ENCODE data around the gene CAP2. TPM values are rescaled to one million over a fixed set of nuclear protein-coding genes. Genes with fewer than 3 reads are reported as not detected.
"Not testable (repeated sequence)": the region's sequence is repeated elsewhere in the genome, so short reads cannot be mapped to it uniquely, and the experiment has no call there.

The CAP2 gene
- total RNA-seq, 1 experiment from 2014 or later: 45.1 TPM

- peak; percentile 32 for DNase-seq (ENCODE audit: low read depth)
Measured at GRCh38 chr6:17432356-17432755, 39.0 kb downstream of the CAP2 start.

GRCh38 chr6:17439243-17439993, 46.0 kb downstream of the CAP2 start:
- DNase-seq (ENCODE audit: low read depth): no peak

- DNase-seq (ENCODE audit: low read depth): not testable (repeated sequence)
Measured at GRCh38 chr6:17440811-17441210, 47.4 kb downstream of the CAP2 start.

- peak; percentile 7 for DNase-seq (ENCODE audit: low read depth)
Measured at GRCh38 chr6:17442196-17442595, 48.8 kb downstream of the CAP2 start.

- DNase-seq (ENCODE audit: low read depth): peak; percentile 8
Measured at GRCh38 chr6:17446713-17447112, 53.3 kb downstream of the CAP2 start.

- DNase-seq (ENCODE audit: low read depth): peak; percentile 37
Measured at GRCh38 chr6:17448165-17448564, 54.8 kb downstream of the CAP2 start.

GRCh38 chr6:17450397-17450796, 57.0 kb downstream of the CAP2 start:
- DNase-seq (ENCODE audit: low read depth): no peak

- DNase-seq (ENCODE audit: low read depth): no peak
Measured at GRCh38 chr6:17450832-17451231, 57.4 kb downstream of the CAP2 start.

- DNase-seq (ENCODE audit: low read depth): no peak
Measured at GRCh38 chr6:17452096-17452495, 58.7 kb downstream of the CAP2 start.

GRCh38 chr6:17454316-17455005, 61.1 kb downstream of the CAP2 start:
- DNase-seq (ENCODE audit: low read depth): no peak

- DNase-seq (ENCODE audit: low read depth): no peak
Measured at GRCh38 chr6:17455919-17456318, 62.5 kb downstream of the CAP2 start.

GRCh38 chr6:17456711-17457110, 63.3 kb downstream of the CAP2 start:
- DNase-seq (ENCODE audit: low read depth): no peak

GRCh38 chr6:17457405-17457804, 64.0 kb downstream of the CAP2 start:
- DNase-seq (ENCODE audit: low read depth): no peak

- no peak for DNase-seq (ENCODE audit: low read depth)
Measured at GRCh38 chr6:17457956-17458355, 64.6 kb downstream of the CAP2 start.

- no peak for DNase-seq (ENCODE audit: low read depth)
Measured at GRCh38 chr6:17458966-17459365, 65.6 kb downstream of the CAP2 start.

- no peak for DNase-seq (ENCODE audit: low read depth)
Measured at GRCh38 chr6:17460862-17461261, 67.5 kb downstream of the CAP2 start.

- DNase-seq (ENCODE audit: low read depth): no peak
Measured at GRCh38 chr6:17466147-17466546, 72.8 kb downstream of the CAP2 start.

- DNase-seq (ENCODE audit: low read depth): no peak
Measured at GRCh38 chr6:17466707-17467106, 73.3 kb downstream of the CAP2 start.

- DNase-seq (ENCODE audit: low read depth): no peak
Measured at GRCh38 chr6:17469006-17469832, 75.8 kb downstream of the CAP2 start.

- no peak for DNase-seq (ENCODE audit: low read depth)
Measured at GRCh38 chr6:17470202-17470937, 77.0 kb downstream of the CAP2 start.

- DNase-seq (ENCODE audit: low read depth): peak; percentile 47
Measured at GRCh38 chr6:17470938-17471327, 77.5 kb downstream of the CAP2 start.
